ENCODE data around the gene KDM4D. TPM values are rescaled to one million over a fixed set of nuclear protein-coding genes. Genes with fewer than 3 reads are reported as not detected.

The KDM4D gene
- total RNA-seq, 2 donors from 2014 or later, result 1.7 to 3.1 TPM

GRCh38 chr11:94946812-94947211, 26.7 kb upstream of the KDM4D start:
- Histone ChIP-seq H3K4me1 (ENCODE audit: control insufficient read depth, insufficient read depth, low read length) (no peaks in the 10 kb centered on the region), H3K9me3 (ENCODE audit: control insufficient read depth, low read length) (no peaks in the 10 kb centered on the region), H3K9ac (ENCODE audit: extremely low read depth, low read length, poor library complexity, severe bottlenecking) (no peak overlapping the region), H3K27me3 (ENCODE audit: control insufficient read depth, insufficient read depth, low read length, poor library complexity, severe bottlenecking) (no peaks in the 10 kb centered on the region), H3K36me3 (ENCODE audit: control insufficient read depth, insufficient read depth, low read length) (no peaks in the 10 kb centered on the region), H3K4me3 (ENCODE audit: low read length) (no peak overlapping the region), H3K27ac (ENCODE audit: low read depth, low read length) (no peak overlapping the region)
- TF ChIP-seq CTCF (conservative IDR thresholded peaks at IDR 0.05), result no peak
- Mint-ChIP-seq H3K27me3 (ENCODE audit: insufficient read depth) (peaks cover under 1% of the 10 kb centered on the region), H3K36me3 (ENCODE audit: low read depth) (no peaks in the 10 kb centered on the region), H3K4me3 (no peak overlapping the region), H3K27ac (no peak overlapping the region), H3K4me1 (no peaks in the 10 kb centered on the region), H3K9me3 (no peaks in the 10 kb centered on the region)
- no peak for DNase-seq
- WGBS, 2 experiments (ENCODE audit: insufficient coverage in 1 of 2, insufficient read length in 1 of 2), result 76 to 85% methylated on average over 4 of the region's 4 CpGs

- H3K4me1 Mint-ChIP-seq, result no peaks in the 10 kb centered on the region
- 76 to 85% methylated on average over 2 to 4 of the region's 4 CpGs for WGBS, 2 experiments (ENCODE audit: insufficient coverage in 1 of 2, insufficient read length in 1 of 2)
- H3K4me3 Mint-ChIP-seq, result no peak overlapping the region
- peaks cover 4% of the 10 kb centered on the region for H3K27me3 Mint-ChIP-seq (ENCODE audit: insufficient read depth)
- no peak overlapping the region for H3K27ac ChIP-seq (ENCODE audit: low read depth, low read length)
- no peak overlapping the region for H3K9ac ChIP-seq (ENCODE audit: extremely low read depth, low read length, poor library complexity, severe bottlenecking)
- H3K27me3 ChIP-seq (ENCODE audit: control insufficient read depth, insufficient read depth, low read length, poor library complexity, severe bottlenecking), result no peaks in the 10 kb centered on the region
- no peak for DNase-seq
- no peaks in the 10 kb centered on the region for H3K36me3 Mint-ChIP-seq (ENCODE audit: low read depth)
- no peak for TF ChIP-seq CTCF (conservative IDR thresholded peaks at IDR 0.05)
- H3K9me3 ChIP-seq (ENCODE audit: control insufficient read depth, low read length), result no peaks in the 10 kb centered on the region
- no peak overlapping the region for H3K4me3 ChIP-seq (ENCODE audit: low read length)
- H3K9me3 Mint-ChIP-seq, result no peaks in the 10 kb centered on the region
- no peaks in the 10 kb centered on the region for H3K4me1 ChIP-seq (ENCODE audit: control insufficient read depth, insufficient read depth, low read length)
- no peak overlapping the region for H3K27ac Mint-ChIP-seq
- H3K36me3 ChIP-seq (ENCODE audit: control insufficient read depth, insufficient read depth, low read length), result no peaks in the 10 kb centered on the region
Observed at GRCh38 chr11:94948070-94948617, 25.4 kb upstream of the KDM4D start.

GRCh38 chr11:94954753-94955152, 18.8 kb upstream of the KDM4D start:
- Histone ChIP-seq H3K4me1 (ENCODE audit: control insufficient read depth, insufficient read depth, low read length) (no peaks in the 10 kb centered on the region), H3K36me3 (ENCODE audit: control insufficient read depth, insufficient read depth, low read length) (peaks cover 2% of the 10 kb centered on the region), H3K4me3 (ENCODE audit: low read length) (no peak overlapping the region), H3K27me3 (ENCODE audit: control insufficient read depth, insufficient read depth, low read length, poor library complexity, severe bottlenecking) (no peaks in the 10 kb centered on the region), H3K27ac (ENCODE audit: low read depth, low read length) (no peak overlapping the region), H3K9me3 (ENCODE audit: control insufficient read depth, low read length) (no peaks in the 10 kb centered on the region), H3K9ac (ENCODE audit: extremely low read depth, low read length, poor library complexity, severe bottlenecking) (no peak overlapping the region)
- 89% methylated on average over 1 of the region's 1 CpG; no CpG with 5 or more reads in 1 of the 2 experiments for WGBS, 2 experiments (ENCODE audit: insufficient coverage in 1 of 2, insufficient read length in 1 of 2)
- Mint-ChIP-seq H3K4me1 (no peaks in the 10 kb centered on the region), H3K36me3 (ENCODE audit: low read depth) (peaks cover 3% of the 10 kb centered on the region), H3K27ac (no peak overlapping the region), H3K27me3 (ENCODE audit: insufficient read depth) (peaks cover 16% of the 10 kb centered on the region), H3K9me3 (no peaks in the 10 kb centered on the region), H3K4me3 (no peak overlapping the region)
- TF ChIP-seq CTCF (conservative IDR thresholded peaks at IDR 0.05), result no peak
- DNase-seq, result no peak

Measured in endodermal cell (in vitro differentiated cells).